Measurements from ENCODE around the gene INSM2. TPM values are rescaled to one million over a fixed set of nuclear protein-coding genes. Genes with fewer than 3 reads are reported as not detected.

INSM2 gene
- total and polyA plus RNA-seq, 4 donors, result under 0.01 TPM; not detected in 3

GRCh38 chr14:35549551-35549950 lies 15.6 kb downstream of the INSM2 start:
- H3K4me1 ChIP-seq (ENCODE audit: control insufficient read depth in 4 of 4, insufficient read depth in 4 of 4, low read length in 3 of 4), result no peaks in the 10 kb centered on the region
- WGBS, result 95% methylated on average over 4 of the region's 4 CpGs
- no peaks in the 10 kb centered on the region for H3K9me3 ChIP-seq (ENCODE audit: control insufficient read depth in 4 of 4, low read length in 3 of 4)
- no peak overlapping the region for H3K4me3 ChIP-seq (ENCODE audit: low read depth in 1 of 3, low read length in 3 of 3)
- H3K9ac ChIP-seq (ENCODE audit: low read depth in 1 of 2, low read length in 2 of 2), result no peak overlapping the region
- no peak for DNase-seq (ENCODE audit: low spot score)
- TF ChIP-seq YY1 (IDR thresholded peaks at IDR 0.05) (no peak), FOXA1 (IDR thresholded peaks at IDR 0.05) (no peak), REST (IDR thresholded peaks at IDR 0.05) (no peak), GABPA (IDR thresholded peaks at IDR 0.05 in 1 of 2, conservative IDR thresholded peaks at IDR 0.05 in 1 of 2) (no peak), FOXA2 (IDR thresholded peaks at IDR 0.05) (no peak), RXRA (IDR thresholded peaks at IDR 0.05) (no peak), SP1 (IDR thresholded peaks at IDR 0.05) (no peak), JUND (IDR thresholded peaks at IDR 0.05) (no peak), CTCF (IDR thresholded peaks at IDR 0.05; ENCODE audit: low read depth, low read length, missing input control) (no peak), HNF4A (conservative IDR thresholded peaks at IDR 0.05) (no peak), NR2F2 (IDR thresholded peaks at IDR 0.05) (no peak), HNF4G (IDR thresholded peaks at IDR 0.05) (no peak), RAD21 (IDR thresholded peaks at IDR 0.05) (no peak), TAF1 (conservative IDR thresholded peaks at IDR 0.05) (no peak), EGR1 (IDR thresholded peaks at IDR 0.05; ENCODE audit: low read depth in 2 of 2) (no peak)
- TF ChIP-seq, protein P1, sequence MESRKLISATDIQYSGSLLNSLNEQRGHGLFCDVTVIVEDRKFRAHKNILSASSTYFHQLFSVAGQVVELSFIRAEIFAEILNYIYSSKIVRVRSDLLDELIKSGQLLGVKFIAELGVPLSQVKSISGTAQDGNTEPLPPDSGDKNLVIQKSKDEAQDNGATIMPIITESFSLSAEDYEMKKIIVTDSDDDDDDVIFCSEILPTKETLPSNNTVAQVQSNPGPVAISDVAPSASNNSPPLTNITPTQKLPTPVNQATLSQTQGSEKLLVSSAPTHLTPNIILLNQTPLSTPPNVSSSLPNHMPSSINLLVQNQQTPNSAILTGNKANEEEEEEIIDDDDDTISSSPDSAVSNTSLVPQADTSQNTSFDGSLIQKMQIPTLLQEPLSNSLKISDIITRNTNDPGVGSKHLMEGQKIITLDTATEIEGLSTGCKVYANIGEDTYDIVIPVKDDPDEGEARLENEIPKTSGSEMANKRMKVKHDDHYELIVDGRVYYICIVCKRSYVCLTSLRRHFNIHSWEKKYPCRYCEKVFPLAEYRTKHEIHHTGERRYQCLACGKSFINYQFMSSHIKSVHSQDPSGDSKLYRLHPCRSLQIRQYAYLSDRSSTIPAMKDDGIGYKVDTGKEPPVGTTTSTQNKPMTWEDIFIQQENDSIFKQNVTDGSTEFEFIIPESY (IDR thresholded peaks at IDR 0.05), result no peak
- TF ChIP-seq, protein P2, sequence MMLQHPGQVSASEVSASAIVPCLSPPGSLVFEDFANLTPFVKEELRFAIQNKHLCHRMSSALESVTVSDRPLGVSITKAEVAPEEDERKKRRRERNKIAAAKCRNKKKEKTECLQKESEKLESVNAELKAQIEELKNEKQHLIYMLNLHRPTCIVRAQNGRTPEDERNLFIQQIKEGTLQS (IDR thresholded peaks at IDR 0.05), result no peak
- TF ChIP-seq, protein P3, sequence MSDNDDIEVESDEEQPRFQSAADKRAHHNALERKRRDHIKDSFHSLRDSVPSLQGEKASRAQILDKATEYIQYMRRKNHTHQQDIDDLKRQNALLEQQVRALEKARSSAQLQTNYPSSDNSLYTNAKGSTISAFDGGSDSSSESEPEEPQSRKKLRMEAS (IDR thresholded peaks at IDR 0.05), result no peak
- H3K27me3 ChIP-seq (ENCODE audit: control insufficient read depth in 4 of 4, insufficient read depth in 4 of 4, low read length in 3 of 4), result no peaks in the 10 kb centered on the region
- no peak overlapping the region for H3K27ac ChIP-seq (ENCODE audit: low read depth in 1 of 2, low read length in 2 of 2)
- no peaks in the 10 kb centered on the region for H3K36me3 ChIP-seq (ENCODE audit: control insufficient read depth in 4 of 4, insufficient read depth in 3 of 4, low read depth in 1 of 4, low read length in 3 of 4)
